ENCODE measurements around the gene PIH1D1.

Gene PIH1D1

GRCh38 chr19:49396738-49397505 lies 54.7 kb downstream of the PIH1D1 start:
- no peak for TF ChIP-seq CTCF (conservative IDR thresholded peaks at IDR 0.05; ENCODE audit: low read length)
- DNase-seq (ENCODE audit: low read depth), result no peak
- H3K4me3 ChIP-seq (ENCODE audit: low read length), result no peak overlapping the region
